GM23338 (cell line): ENCODE measurements around the gene FGFR2. TPM values are rescaled to one million over a fixed set of nuclear protein-coding genes. Genes with fewer than 3 reads are reported as not detected.

ENCODE experiments used
- ATAC-seq: fragments of 200-7000 bp; cut with Tn5 transposase; 3 replicates; pipeline ENCODE4 v1.9.1; 2020
- DNase-seq: peaks from one replicate; pipeline ENCODE4 v3.0.0-alpha.2; 2015; ENCODE audit warnings: low spot score
- H2AFZ ChIP-seq: fragments of 200-600 bp; sonication (generic); 2 replicates; pipeline ENCODE4 v1.8.0; 2016; ENCODE audit warnings: antibody characterized with exemption, mild to moderate bottlenecking, moderate library complexity
- H3F3A ChIP-seq: fragments of 200-600 bp; sonication (generic); replicated peaks from 2 replicates; pipeline ENCODE4 v1.8.0; 2017; ENCODE audit warnings: antibody characterized with exemption, mixed run types, low read depth
- H3K27ac ChIP-seq: fragments of 200-600 bp; sonication (generic); 2 replicates; pipeline ENCODE4 v1.6.1; 2016; ENCODE audit warnings: low read depth
- H3K27me3 ChIP-seq: fragments of 200-600 bp; sonication (generic); 2 replicates; pipeline ENCODE4 v1.8.0; 2016; ENCODE audit warnings: mild to moderate bottlenecking, mixed run types, moderate library complexity; ENCODE audit not compliant: insufficient read depth
- H3K36me3 ChIP-seq: fragments of 200-600 bp; sonication (generic); 2 replicates; pipeline ENCODE4 v1.8.0; 2016; ENCODE audit warnings: mild to moderate bottlenecking; ENCODE audit not compliant: insufficient read depth
- H3K4me1 ChIP-seq: fragments of 200-600 bp; sonication (generic); 2 replicates; pipeline ENCODE4 v1.8.0; 2016; ENCODE audit warnings: mild to moderate bottlenecking, moderate library complexity; ENCODE audit not compliant: insufficient read depth
- H3K4me2 ChIP-seq: fragments of 200-600 bp; sonication (generic); 2 replicates; pipeline ENCODE4 v1.7.1; 2017; ENCODE audit warnings: mixed run types
- H3K4me3 ChIP-seq: fragments of 200-600 bp; sonication (generic); 2 replicates; pipeline ENCODE4 v1.6.1; 2016; ENCODE audit warnings: mixed run types
- H3K79me2 ChIP-seq: fragments of 200-600 bp; sonication (generic); replicated peaks from 2 replicates; pipeline ENCODE4 v1.8.0; 2017; ENCODE audit warnings: mild to moderate bottlenecking; ENCODE audit not compliant: insufficient read depth
- H3K9me2 ChIP-seq: fragments of 200-600 bp; sonication (generic); 2 replicates; pipeline ENCODE4 v1.8.0; 2017; ENCODE audit not compliant: insufficient read depth
- H4K20me1 ChIP-seq: fragments of 200-600 bp; sonication (generic); replicated peaks from 2 replicates; pipeline ENCODE4 v1.8.0; 2017; ENCODE audit warnings: mild to moderate bottlenecking; ENCODE audit not compliant: insufficient read depth
- H3K27ac Mint-ChIP-seq: 2 replicates; pipeline ENCODE4 v1.8.0; 2020; ENCODE audit warnings: inconsistent platforms, mild to moderate bottlenecking, moderate library complexity, mixed read lengths
- H3K27me3 Mint-ChIP-seq: 3 replicates; pipeline ENCODE4 v1.8.0; 2022; ENCODE audit warnings: low read depth, mild to moderate bottlenecking, moderate library complexity, mixed read lengths, inconsistent platforms; ENCODE audit not compliant: insufficient read depth, poor library complexity
- H3K36me3 Mint-ChIP-seq: 3 replicates; pipeline ENCODE4 v1.8.0; 2021; ENCODE audit warnings: low read depth, mild to moderate bottlenecking, inconsistent platforms, moderate library complexity, mixed read lengths
- H3K4me1 Mint-ChIP-seq: 3 replicates; pipeline ENCODE4 v1.8.0; 2020; ENCODE audit warnings: mild to moderate bottlenecking, inconsistent platforms, mixed read lengths
- H3K4me3 Mint-ChIP-seq: 3 replicates; pipeline ENCODE4 v1.8.0; 2021; ENCODE audit warnings: moderate library complexity, mild to moderate bottlenecking, inconsistent platforms, mixed read lengths
- H3K9me3 Mint-ChIP-seq: 3 replicates; pipeline ENCODE4 v1.8.0; 2020; ENCODE audit warnings: moderate library complexity, mild to moderate bottlenecking, inconsistent platforms, mixed read lengths
- CREB1 ChIP-seq: fragments of 250-450 bp; sonication (Bioruptor Pico); IDR thresholded peaks from 2 replicates; pipeline ENCODE4 v1.5.0; 2020; ENCODE audit warnings: low read depth, mild to moderate bottlenecking, moderate library complexity
- CTCF ChIP-seq, 2 experiments: fragments of 200-600 bp in 1 of 2; sonication (generic) in 1 of 2; conservative IDR thresholded peaks; 2 replicates each; pipeline versions ENCODE4 v1.5.1 to v1.6.1; 2016 to 2017; ENCODE audit warnings: antibody characterized with exemption in 2 of 2, low read depth in 2 of 2, mild to moderate bottlenecking in 2 of 2, moderate library complexity in 1 of 2
- EZH2 ChIP-seq: fragments of 200-600 bp; sonication (generic); IDR thresholded peaks from one replicate; pipeline ENCODE4 v1.8.0; 2017; ENCODE audit warnings: antibody characterized with exemption, mild to moderate bottlenecking, low read depth; ENCODE audit not compliant: unreplicated experiment
- JUNB ChIP-seq: IDR thresholded peaks from one replicate; pipeline ENCODE4 v1.6.1; 2016; ENCODE audit warnings: antibody characterized with exemption; ENCODE audit not compliant: unreplicated experiment
- POLR2AphosphoS5 ChIP-seq: IDR thresholded peaks from 2 replicates; pipeline ENCODE4 v1.6.1; 2016; ENCODE audit warnings: antibody characterized with exemption, low read depth
- STAT1 ChIP-seq: IDR thresholded peaks from one replicate; pipeline ENCODE4 v1.6.1; 2016; ENCODE audit warnings: antibody characterized with exemption; ENCODE audit not compliant: unreplicated experiment
- ZNF114 ChIP-seq: fragments of 250-450 bp; sonication (Bioruptor Pico); IDR thresholded peaks from 2 replicates; pipeline ENCODE4 v1.5.0; 2020; ENCODE audit warnings: mild to moderate bottlenecking, moderate library complexity
- ZNF462 ChIP-seq: fragments of 250-450 bp; sonication (Bioruptor Pico); IDR thresholded peaks from 2 replicates; pipeline ENCODE4 v1.5.0; 2020; ENCODE audit warnings: mild to moderate bottlenecking, moderate library complexity
- polyA plus RNA-seq: library from polyadenylated mRNA; unstranded; fragments of >200 nt; fragmentation: Nextera tagmentation; extraction: Ambion mirVana; gene quantifications from 2 replicates; pipeline ENCODE4 v1.2.1, GENCODE V29; 2016
- total RNA-seq: library from RNA; depleted of rRNA; stranded (reverse); fragments of >200 nt; shearing (Covaris generic); gene quantifications from 2 replicates; pipeline ENCODE4 v1.2.3, GENCODE V29; 2014
- TF ChIP-seq, protein P1 (sequence below): IDR thresholded peaks from one replicate; pipeline ENCODE4 v1.6.1; 2018; ENCODE audit warnings: antibody characterized with exemption; ENCODE audit not compliant: unreplicated experiment

FGFR2 gene
- total and polyA plus RNA-seq, 2 experiments from 2014 or later, result 31.1 to 106 TPM

DNA sequence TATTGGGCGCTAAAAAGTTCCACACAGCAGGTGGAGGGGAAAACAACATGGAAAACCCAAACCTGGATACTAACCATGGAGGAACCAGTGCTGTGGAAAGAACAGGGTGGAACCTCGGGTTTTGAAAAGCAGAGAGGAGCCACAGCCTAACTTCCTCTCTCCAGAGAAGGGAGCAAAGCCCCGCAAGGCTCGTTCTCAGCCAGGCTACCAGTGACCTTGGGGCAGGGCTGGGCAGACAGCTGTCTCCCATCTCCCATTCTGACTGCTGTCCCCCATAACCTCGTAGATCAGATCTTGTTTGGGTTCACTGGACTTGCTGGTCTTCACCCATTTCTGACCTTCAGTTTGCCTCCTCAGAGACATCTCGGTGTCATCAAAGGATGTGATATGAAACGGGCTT lies 47.5 kb upstream of the FGFR2 start:
- Histone ChIP-seq H3K4me3 (no peak overlapping the region), H4K20me1 (no peaks in the 10 kb centered on the region), H3K27me3 (no peaks in the 10 kb centered on the region), H3K36me3 (no peaks in the 10 kb centered on the region), H3F3A (no peaks in the 10 kb centered on the region), H3K4me2 (no peak overlapping the region), H2AFZ (no peak overlapping the region), H3K79me2 (no peaks in the 10 kb centered on the region), H3K4me1 (no peaks in the 10 kb centered on the region), H3K9me2 (no peaks in the 10 kb centered on the region), H3K27ac (no peak overlapping the region)
- TF ChIP-seq CTCF (conservative IDR thresholded peaks at IDR 0.05; ENCODE audit: low read depth in 2 of 2) (no peak), ZNF114 (CRISPR knock-in tag) (no peak), EZH2 (no peak), POLR2AphosphoS5 (no peak), JUNB (no peak), CREB1 (no peak), STAT1 (no peak), ZNF462 (CRISPR knock-in tag) (no peak)
- TF ChIP-seq, protein P1, sequence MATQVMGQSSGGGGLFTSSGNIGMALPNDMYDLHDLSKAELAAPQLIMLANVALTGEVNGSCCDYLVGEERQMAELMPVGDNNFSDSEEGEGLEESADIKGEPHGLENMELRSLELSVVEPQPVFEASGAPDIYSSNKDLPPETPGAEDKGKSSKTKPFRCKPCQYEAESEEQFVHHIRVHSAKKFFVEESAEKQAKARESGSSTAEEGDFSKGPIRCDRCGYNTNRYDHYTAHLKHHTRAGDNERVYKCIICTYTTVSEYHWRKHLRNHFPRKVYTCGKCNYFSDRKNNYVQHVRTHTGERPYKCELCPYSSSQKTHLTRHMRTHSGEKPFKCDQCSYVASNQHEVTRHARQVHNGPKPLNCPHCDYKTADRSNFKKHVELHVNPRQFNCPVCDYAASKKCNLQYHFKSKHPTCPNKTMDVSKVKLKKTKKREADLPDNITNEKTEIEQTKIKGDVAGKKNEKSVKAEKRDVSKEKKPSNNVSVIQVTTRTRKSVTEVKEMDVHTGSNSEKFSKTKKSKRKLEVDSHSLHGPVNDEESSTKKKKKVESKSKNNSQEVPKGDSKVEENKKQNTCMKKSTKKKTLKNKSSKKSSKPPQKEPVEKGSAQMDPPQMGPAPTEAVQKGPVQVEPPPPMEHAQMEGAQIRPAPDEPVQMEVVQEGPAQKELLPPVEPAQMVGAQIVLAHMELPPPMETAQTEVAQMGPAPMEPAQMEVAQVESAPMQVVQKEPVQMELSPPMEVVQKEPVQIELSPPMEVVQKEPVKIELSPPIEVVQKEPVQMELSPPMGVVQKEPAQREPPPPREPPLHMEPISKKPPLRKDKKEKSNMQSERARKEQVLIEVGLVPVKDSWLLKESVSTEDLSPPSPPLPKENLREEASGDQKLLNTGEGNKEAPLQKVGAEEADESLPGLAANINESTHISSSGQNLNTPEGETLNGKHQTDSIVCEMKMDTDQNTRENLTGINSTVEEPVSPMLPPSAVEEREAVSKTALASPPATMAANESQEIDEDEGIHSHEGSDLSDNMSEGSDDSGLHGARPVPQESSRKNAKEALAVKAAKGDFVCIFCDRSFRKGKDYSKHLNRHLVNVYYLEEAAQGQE, result no peak
- Mint-ChIP-seq H3K36me3 (no peaks in the 10 kb centered on the region; the same call in 2 of the 3 replicates), H3K9me3 (peaks cover 10% of the 10 kb centered on the region), H3K27me3 (peaks cover 5% of the 10 kb centered on the region), H3K4me1 (peaks cover 5% of the 10 kb centered on the region; the same call in 2 of the 3 replicates), H3K4me3 (no peak overlapping the region), H3K27ac (no peak overlapping the region)
- no peak for ATAC-seq
- no peak for DNase-seq
